ENCODE results near the gene LRWD1.

- TF ChIP-seq EP300 (IDR thresholded peaks at IDR 0.05) (no peak), POLR2A (IDR thresholded peaks at IDR 0.05) (no peak), CTCF (IDR thresholded peaks at IDR 0.05) (no peak), POLR2AphosphoS5 (IDR thresholded peaks at IDR 0.05) (no peak)
Measured at GRCh38 chr7:102469351-102469971, 4.7 kb downstream of the LRWD1 start.
